Adrenal gland (tissue), 12 donors: ENCODE measurements around the gene AKR1C8. TPM values are rescaled to one million over a fixed set of nuclear protein-coding genes. Genes with fewer than 3 reads are reported as not detected.
"Not testable (repeated sequence)": the region's sequence is repeated elsewhere in the genome, so short reads cannot be mapped to it uniquely, and the experiment has no call there.

Experiments
- DNase-seq, 7 donors: peaks; one replicate each; pipeline ENCODE4 v3.0.0-alpha.2; 2019 to 2020
- H3K27ac ChIP-seq, 5 donors: fragments of 200-600 bp; sonication (generic) in 4 of 5; 1 replicate in 3 of 5; 2 replicates in 2 of 5; pipeline versions ENCODE4 v1.5.1 to v1.8.0; 2016 to 2020; ENCODE audit warnings: mild to moderate bottlenecking in 1 of 5
- H3K27me3 ChIP-seq: fragments of 200-600 bp; 2 replicates; pipeline ENCODE4 v1.8.0; 2021
- H3K36me3 ChIP-seq, 2 donors: fragments of 200-600 bp; replicated peaks in 1 of 2; 1 replicate in 1 of 2; 2 replicates in 1 of 2; pipeline versions ENCODE4 v1.5.1 to v1.8.0; 2018 to 2022
- H3K4me1 ChIP-seq, 2 donors: fragments of 200-600 bp; replicated peaks in 1 of 2; 1 replicate in 1 of 2; 2 replicates in 1 of 2; pipeline versions ENCODE4 v1.5.1 to v1.8.0; 2018 to 2021
- H3K4me3 ChIP-seq, 4 donors: fragments of 200-600 bp; sonication (generic) in 3 of 4; one replicate each; pipeline ENCODE4 v1.5.1; 2016 to 2018
- H3K9me3 ChIP-seq, 3 donors: fragments of 200-600 bp; sonication (generic) in 1 of 3; replicated peaks in 1 of 3; 1 replicate in 2 of 3; 2 replicates in 1 of 3; pipeline versions ENCODE4 v1.5.1 to v1.8.0; 2016 to 2021
- CTCF ChIP-seq, 6 experiments: fragments of 450-650 bp in 4 of 6; fragments of 200-600 bp in 2 of 6; sonication (generic) in 1 of 6; IDR thresholded peaks; 1 replicate in 5 of 6; 2 replicates in 1 of 6; pipeline versions ENCODE4 v1.5.1 to v1.8.0; 2016 to 2021; ENCODE audit warnings: antibody characterized with exemption in 6 of 6, mild to moderate bottlenecking in 2 of 6, moderate library complexity in 1 of 6
- POLR2A ChIP-seq, 2 donors: fragments of 450-650 bp; IDR thresholded peaks; one replicate each; pipeline ENCODE4 v1.6.1; 2017; ENCODE audit warnings: antibody characterized with exemption in 2 of 2, mild to moderate bottlenecking in 2 of 2, moderate library complexity in 1 of 2
- WGBS, 4 donors: extraction: QIAGEN DNeasy Blood & Tissue Kit in 2 of 4; methylation state at CpG; one replicate each; pipeline versions ENCODE4 v1.1.5 to v1.1.7; 2013 to 2017; 5-methylcytosine and 5-hydroxymethylcytosine counted together
- intact Hi-C, 2 donors: fragments of 100-400 bp; cut with DNase I; formaldehyde crosslinking; loops; one replicate each; pipeline versions ENCODE4 v1.14.1 to v1.15.0; 2022 to 2023
- polyA plus RNA-seq, 3 donors: library from polyadenylated mRNA; stranded (reverse); fragments of 200-250 nt in 2 of 3; fragments of 350-450 nt in 1 of 3; fragmentation: Illumina TruSeq in 1 of 3; extraction: RNeasy Lipid Tissue Mini Kit (QIAGEN cat#74804) in 1 of 3; gene quantifications; one replicate each; pipeline ENCODE4 v1.2.3, GENCODE V29; 2013 to 2014
- total RNA-seq, 9 donors: library from RNA; depleted of rRNA in 4 of 9; stranded (reverse); fragments of >200 nt in 4 of 9; fragments of 120-200 nt in 1 of 9; fragmentation: NEBNext Ultra II Directional in 1 of 9; extraction: Animal tissue kit (Norgen Biotek cat#: 25700) in 1 of 9; gene quantifications; one replicate each; pipeline versions ENCODE4 v1.1.0 to v1.2.4, GENCODE V29; 2013 to 2023
- donor health status: healthy with polysubstance abuse.
- donor health status: Bipolar disorder and iron deficiency.
- donor health status: DM: yes; HTN: yes; CAD: no.
- donor health status: DM: no; HTN: no; CAD: no.
- donor health status: DM: no; HTN: no; CAD: no.
- donor health status: DM: yes; HTN: yes; CAD: no.

The AKR1C8 gene
- total and polyA plus RNA-seq, 12 donors = not detected

DNA sequence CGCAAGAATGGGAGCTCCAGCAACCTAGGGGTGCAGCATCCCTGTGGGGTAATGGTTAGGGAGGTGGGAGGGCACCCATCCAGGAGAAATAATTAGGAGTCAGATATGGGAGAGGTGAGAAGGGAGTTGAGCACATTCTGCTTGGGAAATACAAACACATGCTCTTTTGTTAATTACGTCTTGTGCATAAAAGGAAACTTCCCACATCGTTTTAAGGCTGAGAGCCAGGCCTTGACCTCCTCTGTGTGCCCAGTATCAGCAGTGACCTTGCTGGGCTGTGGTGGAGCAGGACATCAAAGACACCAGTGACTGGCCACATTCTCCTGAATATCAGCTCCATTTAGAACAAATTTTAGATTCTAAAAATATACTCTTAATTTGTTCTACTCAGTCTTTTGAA lies 34.3 kb upstream of the AKR1C8 start:
- Histone ChIP-seq H3K27ac (no peak overlapping the region), H3K36me3 (no peaks in the 10 kb centered on the region), H3K27me3 (no peaks in the 10 kb centered on the region), H3K4me1 (no peaks in the 10 kb centered on the region), H3K4me3 (no peak overlapping the region), H3K9me3 (no peaks in the 10 kb centered on the region)
- TF ChIP-seq POLR2A (IDR thresholded peaks at IDR 0.05) (no peak), CTCF (IDR thresholded peaks at IDR 0.05) (no peak)
- no peak for DNase-seq
- intact Hi-C loops = no loop called here
- 29 to 52% (median 36%) methylated on average over 3 of the region's 3 CpGs for WGBS, 4 donors

GRCh38 chr10:5216801-5217200 lies 31.9 kb upstream of the AKR1C8 start:
- DNase-seq = no peak
- no peaks in the 10 kb centered on the region for H3K9me3 ChIP-seq
- no peak for TF ChIP-seq POLR2A (IDR thresholded peaks at IDR 0.05)
- no peak for TF ChIP-seq CTCF (IDR thresholded peaks at IDR 0.05)
- no peaks in the 10 kb centered on the region for H3K4me1 ChIP-seq
- no peak overlapping the region for H3K4me3 ChIP-seq
- intact Hi-C loops = no loop called here
- WGBS, 4 donors = 35 to 79% (median 38%) methylated on average over 1 to 2 of the region's 2 CpGs
- no peak overlapping the region for H3K27ac ChIP-seq
- no peaks in the 10 kb centered on the region for H3K36me3 ChIP-seq
- H3K27me3 ChIP-seq = no peaks in the 10 kb centered on the region

DNA sequence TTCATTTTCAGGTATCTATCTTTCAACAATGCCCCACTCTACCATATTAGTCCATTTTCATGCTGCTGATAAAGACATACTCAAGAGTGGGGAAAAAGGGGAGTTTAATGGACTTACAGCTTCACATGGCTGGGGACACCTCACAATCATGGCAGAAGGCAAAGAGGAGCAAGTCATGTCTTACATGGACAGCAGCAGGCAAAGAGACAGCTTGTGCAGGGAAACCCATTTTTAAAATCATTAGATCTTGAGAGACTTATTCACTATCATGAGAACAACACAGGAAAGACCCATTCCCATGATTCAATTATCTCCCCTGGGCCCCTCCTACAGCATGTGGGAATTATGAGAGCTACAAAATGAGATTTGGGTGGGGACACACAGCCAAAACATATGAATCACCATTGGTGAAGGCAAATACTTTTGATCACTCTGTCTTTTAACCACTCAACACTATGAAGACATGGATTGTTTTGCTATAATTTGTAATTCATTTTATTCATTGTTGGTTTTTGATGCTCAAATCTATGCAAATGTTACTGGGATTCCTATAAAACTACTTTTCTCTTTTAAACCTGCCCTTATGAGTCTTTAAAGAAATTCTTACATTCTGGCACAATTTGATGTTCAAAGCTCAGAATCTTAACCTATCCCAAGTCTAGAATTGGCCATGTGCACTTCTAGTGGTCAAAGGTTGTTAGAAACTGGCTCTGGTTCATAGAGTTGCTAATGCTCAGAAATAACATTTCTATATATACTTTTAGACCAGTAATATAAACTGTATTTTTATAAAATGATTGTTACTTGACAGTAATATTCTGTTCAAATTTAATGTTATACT lies 27.0 kb upstream of the AKR1C8 start:
- H3K27ac ChIP-seq = no peak overlapping the region
- no peak overlapping the region for H3K4me3 ChIP-seq
- no peaks in the 10 kb centered on the region for H3K27me3 ChIP-seq
- TF ChIP-seq CTCF (IDR thresholded peaks at IDR 0.05) (no peak), POLR2A (IDR thresholded peaks at IDR 0.05) (no peak)
- no peaks in the 10 kb centered on the region for H3K9me3 ChIP-seq
- no peaks in the 10 kb centered on the region for H3K36me3 ChIP-seq
- DNase-seq = no peak
- H3K4me1 ChIP-seq = no peaks in the 10 kb centered on the region
- intact Hi-C loops = no loop called here

GRCh38 chr10:5210261-5210660 lies 25.3 kb upstream of the AKR1C8 start:
- H3K4me1 ChIP-seq, H3K36me3 ChIP-seq, H3K27me3 ChIP-seq, DNase-seq, intact Hi-C loops, H3K9me3 ChIP-seq, H3K4me3 ChIP-seq, H3K27ac ChIP-seq: not testable (repeated sequence)
- WGBS, 4 donors = 56 to 75% (median 65%) methylated on average over 1 of the region's 1 CpG

GRCh38 chr10:5209776-5210175 lies 24.8 kb upstream of the AKR1C8 start:
- intact Hi-C loops, H3K9me3 ChIP-seq, H3K4me3 ChIP-seq, H3K27me3 ChIP-seq, H3K27ac ChIP-seq, H3K4me1 ChIP-seq, H3K36me3 ChIP-seq, DNase-seq: not testable (repeated sequence)
- WGBS, 4 donors = 86 to 100% (median 89%) methylated on average over 1 of the region's 1 CpG
